Measurements from ENCODE around the gene WDR91. TPM values are rescaled to one million over a fixed set of nuclear protein-coding genes. Genes with fewer than 3 reads are reported as not detected.

The WDR91 gene
- total and polyA plus RNA-seq, 4 donors, result 11.3 to 47.8 (median 21.5) TPM

DNA sequence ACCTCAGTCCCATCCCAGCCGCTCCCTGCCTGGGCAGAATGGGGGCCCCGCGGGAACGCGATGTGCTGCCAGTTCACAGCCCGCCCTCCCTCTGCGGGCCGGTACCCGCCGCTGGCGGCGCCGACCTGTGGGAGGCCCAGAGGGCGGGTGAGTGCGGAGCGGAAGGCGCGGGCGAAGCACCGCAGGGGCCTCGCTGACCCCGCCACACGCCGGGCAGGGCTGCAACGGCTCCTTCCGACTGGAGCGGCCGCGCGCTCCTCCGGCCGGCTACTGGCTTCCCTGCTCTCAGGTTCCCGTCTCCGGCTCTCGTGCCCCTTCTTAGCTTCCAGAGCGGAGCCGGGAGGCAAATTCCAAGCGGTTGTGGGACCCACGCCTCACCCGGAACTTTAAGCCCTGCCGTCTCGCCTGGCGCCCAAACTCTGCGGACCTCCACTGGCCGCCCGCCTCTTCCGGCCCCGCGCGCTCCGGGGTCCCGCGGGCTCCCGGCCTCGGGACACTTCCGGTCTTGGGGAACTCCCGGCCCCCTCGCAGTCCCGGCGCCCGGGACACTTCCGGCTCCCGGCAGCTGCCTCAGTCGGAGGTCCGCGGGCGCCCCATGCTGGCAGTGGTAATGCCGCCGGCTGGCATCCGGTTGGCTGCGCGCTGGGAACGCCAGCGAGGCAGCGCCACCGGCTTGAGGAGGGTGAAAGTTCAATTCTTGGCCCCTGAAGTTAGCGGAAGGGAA, 40.9 kb downstream of the WDR91 start, which contains the start of gene CYREN:
TSS of gene CYREN (minus strand) at position 434 of the 724 bp plus-strand sequence. CDS start 1,785 bp downstream, outside the sequence.
- Histone ChIP-seq H3K27me3 (ENCODE audit: control insufficient read depth in 3 of 3, insufficient read depth in 3 of 3, low read length in 2 of 3) (no peaks in the 10 kb centered on the region), H3K4me3 (peak within 1 kb of the TSS; percentile 97), H3K27ac (ENCODE audit: low read depth in 1 of 2, low read length in 1 of 2) (peak within 1 kb of the TSS; percentile 97 to 99), H3K9ac (ENCODE audit: insufficient read depth in 1 of 2, low read length in 2 of 2) (peak within 1 kb of the TSS; percentile 63 to 73), H3K9me3 (ENCODE audit: control insufficient read depth in 4 of 4, insufficient read depth in 3 of 4, low read length in 3 of 4) (no peaks in the 10 kb centered on the region), H3K4me1 (ENCODE audit: control insufficient read depth in 5 of 5, insufficient read depth in 5 of 5, low read length in 5 of 5) (peaks cover 0 to 32% (median 7%) of the 10 kb centered on the region in 5 donors), H3K36me3 (ENCODE audit: control insufficient read depth in 4 of 4, insufficient read depth in 4 of 4, low read length in 4 of 4) (peaks cover 0 to 28% (median 24%) of the 10 kb centered on the region in 4 donors)
- TF ChIP-seq, protein P1, sequence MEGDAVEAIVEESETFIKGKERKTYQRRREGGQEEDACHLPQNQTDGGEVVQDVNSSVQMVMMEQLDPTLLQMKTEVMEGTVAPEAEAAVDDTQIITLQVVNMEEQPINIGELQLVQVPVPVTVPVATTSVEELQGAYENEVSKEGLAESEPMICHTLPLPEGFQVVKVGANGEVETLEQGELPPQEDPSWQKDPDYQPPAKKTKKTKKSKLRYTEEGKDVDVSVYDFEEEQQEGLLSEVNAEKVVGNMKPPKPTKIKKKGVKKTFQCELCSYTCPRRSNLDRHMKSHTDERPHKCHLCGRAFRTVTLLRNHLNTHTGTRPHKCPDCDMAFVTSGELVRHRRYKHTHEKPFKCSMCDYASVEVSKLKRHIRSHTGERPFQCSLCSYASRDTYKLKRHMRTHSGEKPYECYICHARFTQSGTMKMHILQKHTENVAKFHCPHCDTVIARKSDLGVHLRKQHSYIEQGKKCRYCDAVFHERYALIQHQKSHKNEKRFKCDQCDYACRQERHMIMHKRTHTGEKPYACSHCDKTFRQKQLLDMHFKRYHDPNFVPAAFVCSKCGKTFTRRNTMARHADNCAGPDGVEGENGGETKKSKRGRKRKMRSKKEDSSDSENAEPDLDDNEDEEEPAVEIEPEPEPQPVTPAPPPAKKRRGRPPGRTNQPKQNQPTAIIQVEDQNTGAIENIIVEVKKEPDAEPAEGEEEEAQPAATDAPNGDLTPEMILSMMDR (IDR thresholded peaks at IDR 0.05; ENCODE audit: control extremely low read depth, extremely low read depth), result peak; percentile 57
- DNase-seq (peak; percentile 94 to 96 (median 94)), ATAC-seq (ENCODE audit: insufficient read depth, low FRiP score) (peak; percentile 93)
- WGBS, 2 donors, result 0% methylated on average over 65 to 77 of the region's 77 CpGs

DNA sequence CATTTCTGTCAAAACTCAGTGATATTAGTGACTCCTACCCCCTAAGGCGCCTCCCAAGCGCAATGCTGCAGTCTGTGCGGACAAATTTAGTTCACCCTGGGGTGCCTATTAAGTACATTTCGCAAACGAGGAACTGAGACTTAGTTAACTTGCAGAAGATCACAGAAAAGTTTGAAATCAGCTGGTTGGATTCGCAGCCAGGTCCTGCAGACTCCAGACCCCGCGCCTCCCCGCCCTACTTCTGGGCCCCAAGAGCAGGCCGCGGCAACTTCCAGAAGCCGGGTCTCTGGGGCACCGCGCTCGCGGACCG, 41.4 kb downstream of the WDR91 start:
- 1% methylated on average over 17 of the region's 17 CpGs for WGBS, 2 donors
- TF ChIP-seq, protein P1 (IDR thresholded peaks at IDR 0.05; ENCODE audit: control extremely low read depth, extremely low read depth), result no peak
- no peak for ATAC-seq (ENCODE audit: insufficient read depth, low FRiP score)
- Histone ChIP-seq H3K36me3 (ENCODE audit: control insufficient read depth in 4 of 4, insufficient read depth in 4 of 4, low read length in 4 of 4) (peaks cover 0 to 32% (median 25%) of the 10 kb centered on the region in 4 donors), H3K27ac (ENCODE audit: low read depth in 1 of 2, low read length in 1 of 2) (peak overlapping the region; percentile 97 to 99), H3K9ac (ENCODE audit: insufficient read depth in 1 of 2, low read length in 2 of 2) (peak overlapping the region; percentile 63 to 73), H3K9me3 (ENCODE audit: control insufficient read depth in 4 of 4, insufficient read depth in 3 of 4, low read length in 3 of 4) (no peaks in the 10 kb centered on the region), H3K27me3 (ENCODE audit: control insufficient read depth in 3 of 3, insufficient read depth in 3 of 3, low read length in 2 of 3) (no peaks in the 10 kb centered on the region), H3K4me1 (ENCODE audit: control insufficient read depth in 5 of 5, insufficient read depth in 5 of 5, low read length in 5 of 5) (peaks cover 0 to 33% (median 7%) of the 10 kb centered on the region in 5 donors), H3K4me3 (peak overlapping the region; percentile 97)
- no peak for DNase-seq

DNA sequence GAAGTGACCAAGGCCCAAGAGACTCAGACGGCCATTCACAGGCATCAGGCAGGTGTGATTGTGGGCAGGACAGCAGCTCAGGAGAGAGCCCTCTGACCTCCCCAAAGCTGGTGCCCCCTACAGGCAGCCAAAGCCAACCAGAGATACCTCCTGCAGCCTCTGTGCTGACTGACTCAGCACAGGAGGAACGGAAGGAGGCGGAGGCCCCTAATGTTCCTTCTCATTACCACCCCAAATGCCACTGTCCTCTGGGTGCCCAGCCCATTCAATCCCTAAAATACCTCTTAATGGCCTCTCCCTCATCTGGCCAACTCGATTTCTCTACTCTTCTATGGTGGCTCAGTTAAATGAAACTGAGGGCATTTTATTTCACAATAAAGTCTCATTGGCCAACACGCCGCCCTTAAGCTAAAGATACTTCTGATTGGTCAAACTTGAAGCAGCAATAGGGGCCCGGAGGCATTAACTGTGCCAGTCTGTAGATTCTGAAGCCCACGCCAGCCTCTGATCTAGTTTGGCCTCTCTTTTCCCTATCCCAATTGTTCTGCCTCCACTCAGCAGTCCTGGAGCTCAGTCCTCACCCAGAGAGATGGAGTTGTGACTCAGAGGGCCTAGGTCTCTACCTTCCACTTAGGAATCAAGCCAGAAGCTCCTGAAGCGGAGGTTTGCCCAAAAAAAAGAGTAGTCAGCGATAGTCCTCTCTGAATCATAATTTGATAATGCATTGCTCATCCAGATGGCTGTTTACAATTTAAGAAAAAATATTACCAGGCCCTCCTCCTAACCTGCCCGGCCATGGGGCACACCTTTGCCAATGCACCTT, 42.0 kb downstream of the WDR91 start:
- Histone ChIP-seq H3K4me3 (peak overlapping the region; percentile 97), H3K27ac (ENCODE audit: low read depth in 1 of 2, low read length in 1 of 2) (peak overlapping the region; percentile 97 to 99), H3K9me3 (ENCODE audit: control insufficient read depth in 4 of 4, insufficient read depth in 3 of 4, low read length in 3 of 4) (no peaks in the 10 kb centered on the region), H3K36me3 (ENCODE audit: control insufficient read depth in 4 of 4, insufficient read depth in 4 of 4, low read length in 4 of 4) (peaks cover 0 to 37% (median 25%) of the 10 kb centered on the region in 4 donors), H3K9ac (ENCODE audit: insufficient read depth in 1 of 2, low read length in 2 of 2) (peak overlapping the region; percentile 63 to 73), H3K4me1 (ENCODE audit: control insufficient read depth in 5 of 5, insufficient read depth in 5 of 5, low read length in 5 of 5) (peaks cover 0 to 38% (median 7%) of the 10 kb centered on the region in 5 donors), H3K27me3 (ENCODE audit: control insufficient read depth in 3 of 3, insufficient read depth in 3 of 3, low read length in 2 of 3) (no peaks in the 10 kb centered on the region)
- no peak for DNase-seq
- 37 to 40% methylated on average over 11 of the region's 11 CpGs for WGBS, 2 donors
- TF ChIP-seq, protein P1 (IDR thresholded peaks at IDR 0.05; ENCODE audit: control extremely low read depth, extremely low read depth), result no peak
- peak; percentile 6 for ATAC-seq (ENCODE audit: insufficient read depth, low FRiP score)

Data from lung (tissue), 12 donors.